HEK293 (cell line): Measurements from ENCODE around the gene C19orf53.

Source experiments
- GFI1B ChIP-seq: fragments of 450-650 bp; formaldehyde crosslinking; IDR thresholded peaks from 2 replicates; pipeline ENCODE4 v1.5.1; 2016; ENCODE audit warnings: missing biosample characterization, missing genetic modification characterization
- KLF1 ChIP-seq: fragments of 450-650 bp; formaldehyde crosslinking; IDR thresholded peaks from 2 replicates; pipeline ENCODE4 v1.5.1; 2016; ENCODE audit warnings: missing biosample characterization, missing genetic modification characterization
- KLF16 ChIP-seq: fragments of 450-650 bp; formaldehyde crosslinking; IDR thresholded peaks from 2 replicates; pipeline ENCODE4 v1.5.1; 2017; ENCODE audit warnings: missing biosample characterization, missing genetic modification characterization
- PBX3 ChIP-seq: sonication (generic); formaldehyde crosslinking; IDR thresholded peaks from 2 replicates; pipeline ENCODE4 v1.8.1; 2022; ENCODE audit warnings: mild to moderate bottlenecking, moderate library complexity, missing genetic modification reagents
- SCRT1 ChIP-seq: fragments of 450-650 bp; formaldehyde crosslinking; IDR thresholded peaks from 2 replicates; pipeline ENCODE4 v1.5.1; 2016; ENCODE audit warnings: missing biosample characterization, missing genetic modification characterization, borderline replicate concordance
- SP3 ChIP-seq: fragments of 450-650 bp; formaldehyde crosslinking; IDR thresholded peaks from 2 replicates; pipeline ENCODE4 v1.5.1; 2016; ENCODE audit warnings: missing biosample characterization, missing genetic modification characterization
- YY2 ChIP-seq: fragments of 450-650 bp; formaldehyde crosslinking; IDR thresholded peaks from 2 replicates; pipeline ENCODE4 v1.5.1; 2016; ENCODE audit warnings: missing biosample characterization, missing genetic modification characterization
- ZBTB21 ChIP-seq: fragments of 450-650 bp; formaldehyde crosslinking; IDR thresholded peaks from 2 replicates; pipeline ENCODE4 v1.5.1; 2017; ENCODE audit warnings: missing biosample characterization, missing genetic modification characterization
- ZBTB44 ChIP-seq: fragments of 450-650 bp; IDR thresholded peaks from 2 replicates; pipeline ENCODE4 v1.5.1; 2018; ENCODE audit warnings: missing biosample characterization, mild to moderate bottlenecking, missing genetic modification characterization
- ZBTB7A ChIP-seq: fragments of 450-650 bp; formaldehyde crosslinking; IDR thresholded peaks from 2 replicates; pipeline ENCODE4 v1.5.1; 2016; ENCODE audit warnings: low read depth, missing biosample characterization, missing genetic modification characterization
- ZFHX2 ChIP-seq: fragments of 450-650 bp; formaldehyde crosslinking; conservative IDR thresholded peaks from 2 replicates; pipeline ENCODE4 v1.5.1; 2016; ENCODE audit warnings: missing biosample characterization, missing genetic modification characterization
- ZFP3 ChIP-seq: fragments of 450-650 bp; formaldehyde crosslinking; IDR thresholded peaks from 2 replicates; pipeline ENCODE4 v1.5.1; 2016; ENCODE audit warnings: low read depth, missing biosample characterization, missing genetic modification characterization
- ZIC2 ChIP-seq: fragments of 450-650 bp; formaldehyde crosslinking; IDR thresholded peaks from 2 replicates; pipeline ENCODE4 v1.5.1; 2016; ENCODE audit warnings: missing biosample characterization, missing genetic modification characterization
- ZNF112 ChIP-seq: fragments of 450-650 bp; formaldehyde crosslinking; IDR thresholded peaks from 2 replicates; pipeline ENCODE4 v1.5.0; 2017; ENCODE audit warnings: missing biosample characterization, missing genetic modification characterization
- ZNF138 ChIP-seq: fragments of 450-650 bp; formaldehyde crosslinking; IDR thresholded peaks from 2 replicates; pipeline ENCODE4 v1.5.1; 2016; ENCODE audit warnings: missing biosample characterization, missing genetic modification characterization, borderline replicate concordance
- ZNF140 ChIP-seq: fragments of 450-650 bp; formaldehyde crosslinking; IDR thresholded peaks from 2 replicates; pipeline ENCODE4 v1.5.1; 2016; ENCODE audit warnings: missing biosample characterization, missing genetic modification characterization
- ZNF146 ChIP-seq: fragments of 450-650 bp; formaldehyde crosslinking; IDR thresholded peaks from 2 replicates; pipeline ENCODE4 v1.5.1; 2016; ENCODE audit warnings: missing biosample characterization, missing genetic modification characterization
- ZNF211 ChIP-seq: fragments of 450-650 bp; formaldehyde crosslinking; IDR thresholded peaks from 2 replicates; pipeline ENCODE4 v1.5.1; 2016; ENCODE audit warnings: low read depth, missing biosample characterization, missing genetic modification characterization
- ZNF302 ChIP-seq: fragments of 450-650 bp; formaldehyde crosslinking; IDR thresholded peaks from 2 replicates; pipeline ENCODE4 v1.5.1; 2016; ENCODE audit warnings: missing biosample characterization, missing genetic modification characterization, low read depth
- ZNF354C ChIP-seq: fragments of 450-650 bp; formaldehyde crosslinking; IDR thresholded peaks from 2 replicates; pipeline ENCODE4 v1.5.1; 2016; ENCODE audit warnings: missing biosample characterization, missing genetic modification characterization, low read depth, borderline replicate concordance
- ZNF404 ChIP-seq: fragments of 450-650 bp; formaldehyde crosslinking; IDR thresholded peaks from 2 replicates; pipeline ENCODE4 v1.5.1; 2017; ENCODE audit warnings: missing biosample characterization, missing genetic modification characterization
- ZNF426 ChIP-seq: fragments of 450-650 bp; formaldehyde crosslinking; IDR thresholded peaks from 2 replicates; pipeline ENCODE4 v1.5.1; 2017; ENCODE audit warnings: missing biosample characterization, missing genetic modification characterization, mild to moderate bottlenecking, inconsistent platforms, moderate library complexity
- ZNF521 ChIP-seq: fragments of 450-650 bp; formaldehyde crosslinking; IDR thresholded peaks from 2 replicates; pipeline ENCODE4 v1.5.1; 2017; ENCODE audit warnings: missing biosample characterization, mild to moderate bottlenecking, missing genetic modification characterization
- ZNF548 ChIP-seq: fragments of 450-650 bp; formaldehyde crosslinking; IDR thresholded peaks from 2 replicates; pipeline ENCODE4 v1.5.1; 2016; ENCODE audit warnings: missing biosample characterization, missing genetic modification characterization
- ZNF580 ChIP-seq: fragments of 450-650 bp; formaldehyde crosslinking; IDR thresholded peaks from 2 replicates; pipeline ENCODE4 v1.5.1; 2016; ENCODE audit warnings: missing biosample characterization, missing genetic modification characterization
- ZNF585B ChIP-seq: fragments of 450-650 bp; formaldehyde crosslinking; IDR thresholded peaks from 2 replicates; pipeline ENCODE4 v1.5.1; 2016; ENCODE audit warnings: missing biosample characterization, missing genetic modification characterization
- ZNF621 ChIP-seq: fragments of 450-650 bp; formaldehyde crosslinking; IDR thresholded peaks from 2 replicates; pipeline ENCODE4 v1.5.1; 2017; ENCODE audit warnings: missing biosample characterization, missing genetic modification characterization
- ZNF626 ChIP-seq: fragments of 450-650 bp; sonication (Bioruptor Pico); formaldehyde crosslinking; IDR thresholded peaks from 2 replicates; pipeline ENCODE4 v1.5.1; 2018; ENCODE audit warnings: missing biosample characterization, missing genetic modification characterization, inconsistent platforms
- ZNF629 ChIP-seq: fragments of 450-650 bp; formaldehyde crosslinking; IDR thresholded peaks from 2 replicates; pipeline ENCODE4 v1.5.1; 2017; ENCODE audit warnings: missing biosample characterization, missing genetic modification characterization
- ZNF654 ChIP-seq: fragments of 450-650 bp; formaldehyde crosslinking; IDR thresholded peaks from 2 replicates; pipeline ENCODE4 v1.5.1; 2016; ENCODE audit warnings: low read depth, missing biosample characterization, missing genetic modification characterization
- ZNF701 ChIP-seq: fragments of 450-650 bp; formaldehyde crosslinking; IDR thresholded peaks from 2 replicates; pipeline ENCODE4 v1.5.1; 2016; ENCODE audit warnings: missing biosample characterization, missing genetic modification characterization
- ZNF776 ChIP-seq: fragments of 450-650 bp; formaldehyde crosslinking; IDR thresholded peaks from 2 replicates; pipeline ENCODE4 v1.5.0; 2017; ENCODE audit warnings: missing biosample characterization, missing genetic modification characterization, borderline replicate concordance
- ZNF843 ChIP-seq: fragments of 450-650 bp; formaldehyde crosslinking; IDR thresholded peaks from 2 replicates; pipeline ENCODE4 v1.5.1; 2016; ENCODE audit warnings: missing biosample characterization, missing genetic modification characterization
- ZSCAN30 ChIP-seq: fragments of 450-650 bp; IDR thresholded peaks from 2 replicates; pipeline ENCODE4 v1.5.1; 2018; ENCODE audit warnings: missing biosample characterization, mild to moderate bottlenecking, missing genetic modification characterization, moderate library complexity

The C19orf53 gene

GRCh38 chr19:13727798-13728197 lies 46.5 kb upstream of the C19orf53 start (continued):
- TF ChIP-seq SP3 (tag by site-specific recombination), result no peak
- TF ChIP-seq ZNF701 (tag by site-specific recombination), result no peak
- TF ChIP-seq KLF1 (tag by site-specific recombination), result no peak
- no peak for TF ChIP-seq ZFHX2 (tag by site-specific recombination)
- no peak for TF ChIP-seq ZNF843 (tag by site-specific recombination)
- TF ChIP-seq ZFP3 (tag by site-specific recombination), result no peak
- no peak for TF ChIP-seq GFI1B (tag by site-specific recombination)
- no peak for TF ChIP-seq ZNF654 (tag by site-specific recombination)
- TF ChIP-seq ZSCAN30, result no peak
- TF ChIP-seq ZNF140 (tag by site-specific recombination), result no peak
- no peak for TF ChIP-seq ZNF776 (tag by site-specific recombination)
- peak; percentile 58; the same call in 1 of the 2 replicates for TF ChIP-seq ZBTB21 (tag by site-specific recombination)
- TF ChIP-seq ZNF629, result peak; percentile 71
- no peak for TF ChIP-seq ZNF138 (tag by site-specific recombination)
- no peak for TF ChIP-seq KLF16
- TF ChIP-seq ZNF426 (tag by site-specific recombination), result no peak
- no peak for TF ChIP-seq ZNF521 (tag by site-specific recombination)
- TF ChIP-seq ZBTB44 (tag by site-specific recombination), result no peak
- TF ChIP-seq ZNF146, result no peak
- no peak for TF ChIP-seq ZNF548 (tag by site-specific recombination)
- TF ChIP-seq ZNF404, result no peak
- TF ChIP-seq ZNF580 (tag by site-specific recombination), result no peak
- no peak for TF ChIP-seq ZBTB7A
- TF ChIP-seq ZNF621, result no peak
- no peak for TF ChIP-seq ZNF211
- no peak for TF ChIP-seq ZNF354C (tag by site-specific recombination)
- TF ChIP-seq ZNF585B (tag by site-specific recombination), result no peak
- TF ChIP-seq PBX3 (CRISPR knock-in tag), result no peak
- no peak for TF ChIP-seq YY2 (tag by site-specific recombination)
- TF ChIP-seq ZNF626 (tag by site-specific recombination), result no peak
- TF ChIP-seq ZNF112 (tag by site-specific recombination), result no peak
- TF ChIP-seq ZNF302 (tag by site-specific recombination), result no peak
- TF ChIP-seq ZIC2 (tag by site-specific recombination), result no peak
- TF ChIP-seq SCRT1 (tag by site-specific recombination), result no peak
- TF ChIP-seq, all 188 proteins: peak for 14
